IMR-90 (cell line): ENCODE data around the gene DAB1. TPM values are rescaled to one million over a fixed set of nuclear protein-coding genes. Genes with fewer than 3 reads are reported as not detected.

Experiments used
- ATAC-seq: fragments of 200-7000 bp; cut with Tn5 transposase; 2 replicates; pipeline ENCODE4 v1.9.1; 2020; ENCODE audit warnings: low read depth, mild to moderate bottlenecking, moderate library complexity
- BruUV-seq: library from RNA; stranded (reverse); fragments of 400-500 nt; replicated peaks from 2 replicates; lab custom pipeline; 2021; lab: Mats Ljungman, UMichigan
- CTCF ChIA-PET: fragments of 300-600 bp; formaldehyde crosslinking; extraction: SDS; loops from one replicate; lab custom pipeline; 2021; ENCODE audit warnings: antibody characterized with exemption; lab: Yijun Ruan, JAX
- POLR2A ChIA-PET: fragments of 300-600 bp; sonication (Branson Sonifier 250); formaldehyde crosslinking; loops from one replicate; lab custom pipeline; 2022; ENCODE audit warnings: antibody characterized with exemption; ENCODE audit not compliant: unreplicated experiment; lab: Charles Lee
- DNase-seq: peaks from one replicate; pipeline ENCODE4 v3.0.0; 2013
- H2AFZ ChIP-seq: replicated peaks from 2 replicates; pipeline ENCODE3; 2013; ENCODE audit warnings: low read length, mild to moderate bottlenecking; ENCODE audit not compliant: poor library complexity
- H2AK5ac ChIP-seq: 2 replicates; pipeline ENCODE4 v1.6.1; 2013; ENCODE audit warnings: low read depth, low read length, inconsistent platforms
- H2AK9ac ChIP-seq: replicated peaks from 2 replicates; pipeline ENCODE3; 2013; ENCODE audit warnings: mild to moderate bottlenecking, low read depth, low read length, moderate library complexity; ENCODE audit not compliant: poor library complexity
- H2BK120ac ChIP-seq: 2 replicates; pipeline ENCODE4 v1.6.1; 2013; ENCODE audit warnings: low read depth, low read length, inconsistent platforms
- H2BK15ac ChIP-seq: 3 replicates; pipeline ENCODE4 v1.6.1; 2013; ENCODE audit warnings: low read depth, low read length, inconsistent platforms
- H2BK20ac ChIP-seq: 2 replicates; pipeline ENCODE4 v1.6.1; 2013; ENCODE audit warnings: low read depth, mild to moderate bottlenecking, inconsistent platforms, low read length, moderate library complexity
- H2BK5ac ChIP-seq: 2 replicates; pipeline ENCODE4 v1.6.1; 2013; ENCODE audit warnings: mild to moderate bottlenecking, low read depth, low read length, inconsistent platforms; ENCODE audit not compliant: poor library complexity, severe bottlenecking
- H3K14ac ChIP-seq: replicated peaks from 2 replicates; pipeline ENCODE4 v1.6.1; 2013; ENCODE audit warnings: low read depth, low read length, inconsistent platforms
- H3K18ac ChIP-seq: 2 replicates; pipeline ENCODE4 v1.6.1; 2013; ENCODE audit warnings: low read depth, low read length, control low read depth
- H3K23ac ChIP-seq: 2 replicates; pipeline ENCODE4 v1.6.1; 2013; ENCODE audit warnings: low read depth, low read length, inconsistent platforms
- H3K27ac ChIP-seq: 2 replicates; pipeline ENCODE4 v1.5.1; 2013; ENCODE audit warnings: mild to moderate bottlenecking, control low read depth, low read length; ENCODE audit not compliant: insufficient read depth
- H3K27me3 ChIP-seq: 2 replicates; pipeline ENCODE4 v1.6.1; 2013; ENCODE audit warnings: low read length; ENCODE audit not compliant: control insufficient read depth, insufficient read depth
- H3K36me3 ChIP-seq: 2 replicates; pipeline ENCODE4 v1.6.1; 2013; ENCODE audit warnings: low read length, mixed read lengths; ENCODE audit not compliant: control insufficient read depth, insufficient read depth
- H3K4ac ChIP-seq: 2 replicates; pipeline ENCODE4 v1.6.1; 2013; ENCODE audit warnings: low read depth, low read length, inconsistent platforms
- H3K4me1 ChIP-seq: 2 replicates; pipeline ENCODE4 v1.6.1; 2013; ENCODE audit warnings: low read length, mixed read lengths; ENCODE audit not compliant: control insufficient read depth, insufficient read depth
- H3K4me2 ChIP-seq: 2 replicates; pipeline ENCODE4 v1.6.1; 2013; ENCODE audit warnings: low read depth, mild to moderate bottlenecking, control low read depth, low read length, moderate library complexity
- H3K4me3 ChIP-seq: 2 replicates; pipeline ENCODE4 v1.5.1; 2013; ENCODE audit warnings: low read depth, mild to moderate bottlenecking, control low read depth, low read length, moderate library complexity; ENCODE audit not compliant: insufficient read depth
- H3K56ac ChIP-seq: 2 replicates; pipeline ENCODE4 v1.6.1; 2013; ENCODE audit warnings: low read length, inconsistent platforms; ENCODE audit not compliant: insufficient read depth; ENCODE audit errors: extremely low read depth
- H3K79me1 ChIP-seq, 2 experiments: 2 replicates each; pipeline ENCODE4 v1.6.1; 2013; ENCODE audit warnings: low read length in 2 of 2, inconsistent platforms in 1 of 2, low read depth in 1 of 2
- H3K9ac ChIP-seq: 2 replicates; pipeline ENCODE4 v1.6.1; 2013; ENCODE audit warnings: low read depth, low read length, control low read depth
- H3K9me1 ChIP-seq: 2 replicates; pipeline ENCODE4 v1.6.1; 2013; ENCODE audit warnings: low read length, inconsistent platforms; ENCODE audit not compliant: insufficient read depth
- H3K9me3 ChIP-seq: 2 replicates; pipeline ENCODE4 v1.6.1; 2013; ENCODE audit warnings: low read length; ENCODE audit not compliant: control insufficient read depth, insufficient read depth
- H4K20me1 ChIP-seq: 2 replicates; pipeline ENCODE4 v1.6.1; 2013; ENCODE audit warnings: low read length, inconsistent platforms; ENCODE audit not compliant: insufficient read depth
- H4K5ac ChIP-seq: 2 replicates; pipeline ENCODE4 v1.6.1; 2013; ENCODE audit warnings: mild to moderate bottlenecking, low read depth, low read length, control low read depth
- H4K8ac ChIP-seq, 2 experiments: 2 replicates each; pipeline ENCODE4 v1.6.1; 2013; ENCODE audit warnings: low read depth in 2 of 2, low read length in 2 of 2, control low read depth in 1 of 2, inconsistent platforms in 1 of 2
- H4K91ac ChIP-seq: 2 replicates; pipeline ENCODE4 v1.6.1; 2013; ENCODE audit warnings: low read depth, low read length, inconsistent platforms; ENCODE audit not compliant: insufficient read depth
- CEBPB ChIP-seq: IDR thresholded peaks from 2 replicates; pipeline ENCODE4 v1.6.1; 2012; ENCODE audit warnings: low read depth, low read length, improper control_type of control experiment
- MAFK ChIP-seq: IDR thresholded peaks from 2 replicates; pipeline ENCODE4 v1.6.1; 2012; ENCODE audit warnings: low read depth, low read length, improper control_type of control experiment
- WGBS, 2 experiments: methylation state at CpG; one replicate each; pipeline versions ENCODE4 v1.1.5 to v1.1.7; 2013; ENCODE audit warnings: missing lambda C conversion rate in 2 of 2; ENCODE audit not compliant: insufficient read length in 1 of 2; ENCODE audit errors: extremely low coverage in 2 of 2; 5-methylcytosine and 5-hydroxymethylcytosine counted together
- dilution Hi-C: fragments of 300-500 bp; cut with HindIII; formaldehyde crosslinking; loops from one replicate; pipeline ENCODE4 v1.14.3; 2018; ENCODE audit warnings: low sequenced_read_pairs; ENCODE audit not compliant: unreplicated experiment
- in situ Hi-C: fragments of 300-500 bp; cut with MboI; formaldehyde crosslinking; loops from 3 replicates; pipeline ENCODE4 v1.14.3; 2019; ENCODE audit warnings: low sequenced_read_pairs, inconsistent platforms, mixed read lengths
- intact Hi-C: fragments of 100-400 bp; cut with micrococcal nuclease; formaldehyde crosslinking; loops from 2 replicates; pipeline ENCODE4 v1.10.0; 2022
- polyA plus RNA-seq, 3 experiments: library from polyadenylated mRNA; depleted of rRNA; stranded (reverse); fragments of >200 nt; gene quantifications; 2 replicates each; pipeline ENCODE4 v1.2.3, GENCODE V29; 2012; ENCODE audit warnings: low replicate concordance in 1 of 3
- total RNA-seq: library from RNA; depleted of rRNA; stranded (reverse); fragments of >200 nt; gene quantifications from 2 replicates; pipeline ENCODE4 v1.2.3, GENCODE V29; 2012

The DAB1 gene
- total and polyA plus RNA-seq, 2 of the 4 experiments (the other 2 are of a cell fraction), result 0.18 to 0.41 TPM

GRCh38 chr1:57406428-57406970 is 17.4 kb downstream of the DAB1 start:
- POLR2A ChIA-PET, result interaction anchor here (0.5 kb wide), 1 partner anchor 626 kb away, joined by 3 read pairs; no protein-coding TSS in a partner anchor
- H2BK20ac ChIP-seq, result no peak overlapping the region
- no peak overlapping the region for H3K56ac ChIP-seq
- H4K20me1 ChIP-seq, result no peaks in the 10 kb centered on the region
- CTCF ChIA-PET, result no interaction called here
- H2AK9ac ChIP-seq, result no peak overlapping the region
- H2BK120ac ChIP-seq, result no peak overlapping the region
- peaks cover 3% of the 10 kb centered on the region; the same call in 1 of the 2 replicates for H3K4me1 ChIP-seq
- H3K9ac ChIP-seq, result no peak overlapping the region
- no peak overlapping the region for H3K23ac ChIP-seq
- no peak overlapping the region for H2BK15ac ChIP-seq
- no peak overlapping the region for H2AK5ac ChIP-seq
- dilution Hi-C loops (no loop called here), intact Hi-C loops (no loop called here), in situ Hi-C loops (no loop called here)
- no peaks in the 10 kb centered on the region for H3K36me3 ChIP-seq
- no peak overlapping the region for H3K27ac ChIP-seq
- H2AFZ ChIP-seq, result no peak overlapping the region
- DNase-seq (no peak), ATAC-seq (no peak)
- H3K27me3 ChIP-seq, result no peaks in the 10 kb centered on the region
- H4K91ac ChIP-seq, result no peak overlapping the region
- H2BK5ac ChIP-seq, result no peak overlapping the region
- H3K9me3 ChIP-seq, result no peaks in the 10 kb centered on the region
- BruUV-seq, result no TSS peak
- H3K18ac ChIP-seq, result no peak overlapping the region
- no peak overlapping the region for H3K14ac ChIP-seq
- H4K5ac ChIP-seq, result no peak overlapping the region
- WGBS, 2 experiments, result no CpG with 5 or more reads among the region's 2 CpGs
- TF ChIP-seq MAFK, result no peak
- TF ChIP-seq CEBPB, result peak; percentile 59
- no peak overlapping the region for H4K8ac ChIP-seq
- no peak overlapping the region for H3K4me2 ChIP-seq
- H3K9me1 ChIP-seq, result no peaks in the 10 kb centered on the region
- H3K4ac ChIP-seq, result no peak overlapping the region
- no peaks in the 10 kb centered on the region for H3K79me1 ChIP-seq
- no peak overlapping the region for H3K4me3 ChIP-seq
